ENCODE data around the gene TRAPPC11.

Gene TRAPPC11

DNA sequence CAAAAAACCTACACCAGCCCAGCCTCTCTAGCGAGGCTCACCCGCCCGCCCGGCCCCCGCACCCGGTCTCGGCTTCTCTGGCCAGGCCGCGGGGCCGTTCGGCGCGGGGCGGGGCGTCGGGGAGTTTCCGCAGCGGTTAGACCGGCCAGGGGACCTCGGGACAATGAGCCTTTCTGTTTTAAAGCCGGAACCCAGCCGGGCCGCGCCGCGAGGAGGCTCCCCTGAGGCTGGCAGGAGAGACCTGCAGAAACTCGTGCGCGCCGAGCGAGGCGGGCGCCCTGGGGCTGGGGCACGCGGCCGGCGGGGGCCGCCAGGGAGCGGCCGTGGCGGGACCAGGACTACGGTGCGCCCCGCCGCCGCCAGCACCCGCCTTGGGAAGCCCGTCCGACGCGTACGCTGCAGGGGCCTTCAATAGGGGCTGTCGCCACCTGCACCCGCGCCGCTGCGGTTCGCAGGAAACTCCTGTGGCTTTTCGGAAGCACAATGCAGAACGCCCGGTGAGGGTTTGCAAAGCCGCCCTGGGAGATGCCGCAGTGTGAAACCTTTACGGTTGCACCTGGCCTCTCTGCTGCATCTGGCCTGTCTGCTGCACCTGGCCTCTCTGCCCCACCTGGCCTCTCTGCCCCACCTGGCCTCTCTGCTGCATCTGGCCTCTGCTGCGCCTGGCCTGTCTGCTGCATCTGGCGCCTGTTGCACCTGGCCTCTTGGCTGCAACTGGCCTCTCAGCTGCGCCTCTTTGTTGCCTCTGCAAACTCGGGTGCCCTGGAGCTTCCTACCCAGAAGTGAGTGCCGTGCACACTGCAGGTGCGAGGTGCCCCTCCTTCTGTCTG lies 63.9 kb downstream of the TRAPPC11 start:
- TF ChIP-seq GATA3 (IDR thresholded peaks at IDR 0.05; ENCODE audit: low read depth, low read length) (no peak), GATA2 (IDR thresholded peaks at IDR 0.05; ENCODE audit: low read depth, low read length) (no peak)

DNA sequence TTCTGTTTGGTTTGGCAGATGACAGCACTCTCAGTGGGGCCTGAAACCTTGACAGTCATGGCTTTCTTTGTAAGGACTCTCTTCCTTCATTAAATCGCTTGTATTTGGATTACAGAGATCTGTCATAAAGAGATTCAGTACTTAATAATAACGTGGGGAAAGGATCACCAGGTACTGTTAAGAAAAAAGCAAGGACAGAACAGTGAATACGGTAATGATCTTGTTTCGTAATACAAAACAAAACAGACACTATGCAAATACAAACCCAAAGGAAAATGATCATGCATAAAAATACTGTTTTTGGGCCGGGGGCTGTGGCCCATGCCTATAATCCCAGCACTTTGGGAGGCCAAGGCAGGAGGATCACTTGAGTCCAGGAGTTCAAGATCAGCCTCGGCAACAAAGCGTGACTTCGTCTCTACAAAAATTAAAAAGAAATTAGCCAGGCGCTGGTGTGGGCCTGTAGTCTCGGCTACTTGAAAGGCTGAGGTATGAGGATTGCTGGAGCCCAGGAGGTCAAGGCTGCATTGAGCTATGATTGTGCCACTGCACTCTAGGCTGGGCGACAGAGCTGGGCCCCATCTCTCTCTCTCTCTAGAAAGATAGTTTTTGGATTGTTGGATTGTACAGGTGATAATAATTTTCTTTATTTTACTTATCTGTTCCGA lies 64.6 kb downstream of the TRAPPC11 start:
- TF ChIP-seq GATA2 (IDR thresholded peaks at IDR 0.05; ENCODE audit: low read depth, low read length) (no peak), GATA3 (IDR thresholded peaks at IDR 0.05; ENCODE audit: low read depth, low read length) (no peak)

DNA sequence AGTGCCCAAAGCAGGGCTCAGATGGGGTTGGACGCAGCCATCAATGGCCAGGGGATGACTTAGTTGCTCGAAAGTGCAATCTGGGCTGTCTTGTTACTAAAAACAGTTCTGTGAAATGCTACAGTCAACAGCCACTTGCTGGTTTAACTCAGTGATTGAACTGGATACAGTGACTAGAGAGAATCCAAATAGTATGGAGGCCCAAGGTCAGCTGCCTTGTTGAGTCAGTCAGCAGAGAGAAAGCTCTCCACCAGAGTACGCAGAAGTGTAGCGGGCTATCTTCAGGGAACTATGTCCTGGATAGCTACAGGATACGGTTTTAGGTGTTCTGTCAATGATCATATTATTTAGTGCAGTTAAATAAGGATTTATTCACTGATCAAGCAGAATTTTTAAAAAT lies 68.4 kb downstream of the TRAPPC11 start:
- TF ChIP-seq GATA2 (IDR thresholded peaks at IDR 0.05; ENCODE audit: low read depth, low read length), result no peak
- no peak for TF ChIP-seq GATA3 (IDR thresholded peaks at IDR 0.05; ENCODE audit: low read depth, low read length)

DNA sequence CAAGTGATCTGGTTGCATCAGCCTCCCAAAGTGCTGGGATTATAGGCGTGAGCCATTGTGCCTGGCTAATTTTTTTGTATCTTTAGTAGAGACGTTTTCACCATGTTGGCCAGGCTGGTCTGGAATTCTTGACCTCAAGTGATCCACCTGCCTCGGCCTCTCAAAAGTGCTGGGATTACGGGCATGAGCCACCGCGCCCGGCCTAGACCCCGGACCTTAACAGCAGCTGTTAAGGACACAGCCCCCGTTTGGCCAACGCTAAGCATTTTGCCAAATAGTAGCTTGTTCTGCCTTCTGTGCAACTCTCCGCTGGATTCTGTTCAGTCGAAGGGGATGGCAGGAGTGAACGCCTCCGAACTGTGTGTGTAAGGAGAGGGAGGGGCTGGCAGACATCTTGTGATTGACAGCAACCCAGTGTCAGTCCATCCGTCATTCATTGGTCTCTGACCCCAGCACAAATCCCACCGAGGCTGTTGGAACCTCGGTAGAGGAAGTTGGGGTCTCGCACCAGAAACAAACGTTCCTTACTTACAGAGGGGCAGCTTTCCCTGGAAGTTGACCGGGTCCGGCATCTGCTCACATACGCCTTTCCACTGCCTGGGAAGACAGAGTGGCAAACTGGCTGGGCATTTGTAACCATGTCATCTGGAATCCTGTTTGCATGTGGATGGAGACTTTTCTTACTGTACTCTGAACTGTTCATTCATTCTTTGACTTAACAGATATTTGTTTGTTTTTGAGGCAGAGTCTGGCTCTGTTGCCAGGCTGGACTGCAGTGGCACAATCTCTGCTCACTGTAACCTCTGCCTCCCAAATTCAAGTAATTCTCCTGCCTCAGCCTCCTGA lies 69.4 kb downstream of the TRAPPC11 start:
- TF ChIP-seq GATA3 (IDR thresholded peaks at IDR 0.05; ENCODE audit: low read depth, low read length) (no peak), GATA2 (IDR thresholded peaks at IDR 0.05; ENCODE audit: low read depth, low read length) (no peak)

DNA sequence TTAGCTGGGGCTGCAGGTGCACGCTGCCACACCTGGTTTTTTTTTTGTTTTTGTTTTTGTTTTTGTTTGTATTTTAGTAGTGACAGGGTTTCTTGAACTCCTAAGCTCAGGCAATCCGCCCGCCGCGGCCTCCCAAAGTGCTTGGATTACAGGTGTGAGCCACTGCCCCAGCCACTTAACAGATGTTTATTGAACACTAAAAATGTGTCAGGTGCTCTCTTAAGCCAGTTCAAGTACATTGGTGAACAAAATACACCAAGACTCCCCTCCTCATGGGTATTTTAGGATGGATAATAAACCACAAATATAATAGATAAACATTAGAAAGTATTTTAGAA lies 69.9 kb downstream of the TRAPPC11 start:
- TF ChIP-seq GATA2 (IDR thresholded peaks at IDR 0.05; ENCODE audit: low read depth, low read length), result no peak
- TF ChIP-seq GATA3 (IDR thresholded peaks at IDR 0.05; ENCODE audit: low read depth, low read length), result no peak

DNA sequence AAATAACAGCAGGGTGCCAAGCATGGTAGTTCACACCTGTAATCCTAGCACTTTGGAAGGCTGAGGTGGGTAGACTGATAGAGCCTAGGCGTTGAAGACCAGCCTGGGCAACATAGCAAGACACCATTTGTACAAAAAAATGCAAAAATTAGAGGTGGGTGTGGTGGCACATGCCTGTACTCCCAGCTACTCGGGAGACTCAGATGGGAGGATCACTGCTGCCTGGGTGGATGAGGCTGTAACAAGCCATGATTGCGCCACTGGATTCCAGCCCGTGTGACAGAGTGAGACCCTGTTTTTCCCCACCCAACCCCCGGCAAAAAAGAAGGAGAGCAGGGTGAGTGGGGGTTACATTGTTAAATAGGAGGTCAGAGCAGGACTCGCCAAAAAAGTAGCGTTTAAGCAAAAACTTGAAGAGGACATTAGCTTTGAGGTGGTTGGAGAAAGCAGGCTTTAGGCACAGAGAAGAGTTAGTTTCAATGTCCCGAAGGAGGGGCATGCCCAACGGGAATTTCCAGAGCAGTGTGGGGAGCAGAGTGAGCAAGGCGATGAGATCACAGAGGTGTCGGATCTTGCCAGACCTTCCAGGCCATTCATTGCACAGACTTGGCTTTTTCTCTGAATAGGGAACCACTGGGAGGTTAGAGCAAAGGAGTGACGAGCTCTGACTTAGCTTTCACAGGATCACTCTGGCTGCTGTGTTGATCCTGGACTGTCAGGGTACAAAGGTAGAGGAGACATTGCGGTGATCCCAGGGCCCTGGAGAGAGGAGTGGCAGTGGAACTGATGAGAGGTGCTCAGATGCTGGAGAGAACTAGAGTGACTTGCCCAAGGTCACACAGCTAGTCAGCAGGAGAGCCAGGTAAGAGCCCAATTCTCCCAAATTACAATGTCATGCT lies 70.6 kb downstream of the TRAPPC11 start:
- TF ChIP-seq GATA3 (IDR thresholded peaks at IDR 0.05; ENCODE audit: low read depth, low read length) (no peak), GATA2 (IDR thresholded peaks at IDR 0.05; ENCODE audit: low read depth, low read length) (no peak)

DNA sequence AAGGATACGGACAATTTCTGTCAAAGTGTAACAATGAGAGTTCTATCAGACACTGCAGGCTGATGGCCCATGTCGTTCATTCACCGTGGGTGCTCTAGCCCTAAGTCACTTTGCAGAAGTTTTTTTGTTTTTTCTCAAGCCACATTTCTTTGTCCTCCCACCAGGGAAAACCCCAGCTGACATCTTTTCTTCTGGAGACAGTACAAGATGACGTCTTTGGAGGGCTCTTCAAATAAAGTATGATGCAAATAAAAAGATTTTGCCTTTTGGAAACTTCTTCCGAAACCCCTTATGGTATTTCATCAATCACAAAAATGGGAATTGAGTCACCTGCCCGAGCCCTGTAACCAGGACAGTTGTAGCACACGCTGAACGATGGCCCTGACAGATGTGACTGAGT lies 73.2 kb downstream of the TRAPPC11 start:
- TF ChIP-seq GATA2 (IDR thresholded peaks at IDR 0.05; ENCODE audit: low read depth, low read length), result no peak
- no peak for TF ChIP-seq GATA3 (IDR thresholded peaks at IDR 0.05; ENCODE audit: low read depth, low read length)

DNA sequence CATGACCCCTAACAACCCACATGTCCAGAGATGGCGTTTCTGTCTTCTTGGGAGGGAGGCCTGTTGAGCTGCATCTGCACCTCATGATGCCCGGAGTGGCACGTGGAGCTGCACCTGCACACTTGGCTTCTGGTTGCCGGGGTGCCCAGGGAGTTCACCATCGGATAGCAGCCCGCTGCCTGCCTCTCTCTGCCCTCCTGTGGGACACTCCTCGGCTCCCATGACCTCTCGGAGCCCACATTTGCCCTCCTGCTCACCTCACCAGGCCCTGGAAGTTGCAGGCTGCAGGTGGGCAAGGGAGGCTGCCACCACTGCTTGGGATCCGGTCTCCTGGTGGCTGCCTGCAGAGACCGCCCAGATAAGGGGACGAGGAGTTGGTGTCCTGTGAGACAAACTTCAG lies 74.1 kb downstream of the TRAPPC11 start:
- no peak for TF ChIP-seq GATA2 (IDR thresholded peaks at IDR 0.05; ENCODE audit: low read depth, low read length)
- no peak for TF ChIP-seq GATA3 (IDR thresholded peaks at IDR 0.05; ENCODE audit: low read depth, low read length)

DNA sequence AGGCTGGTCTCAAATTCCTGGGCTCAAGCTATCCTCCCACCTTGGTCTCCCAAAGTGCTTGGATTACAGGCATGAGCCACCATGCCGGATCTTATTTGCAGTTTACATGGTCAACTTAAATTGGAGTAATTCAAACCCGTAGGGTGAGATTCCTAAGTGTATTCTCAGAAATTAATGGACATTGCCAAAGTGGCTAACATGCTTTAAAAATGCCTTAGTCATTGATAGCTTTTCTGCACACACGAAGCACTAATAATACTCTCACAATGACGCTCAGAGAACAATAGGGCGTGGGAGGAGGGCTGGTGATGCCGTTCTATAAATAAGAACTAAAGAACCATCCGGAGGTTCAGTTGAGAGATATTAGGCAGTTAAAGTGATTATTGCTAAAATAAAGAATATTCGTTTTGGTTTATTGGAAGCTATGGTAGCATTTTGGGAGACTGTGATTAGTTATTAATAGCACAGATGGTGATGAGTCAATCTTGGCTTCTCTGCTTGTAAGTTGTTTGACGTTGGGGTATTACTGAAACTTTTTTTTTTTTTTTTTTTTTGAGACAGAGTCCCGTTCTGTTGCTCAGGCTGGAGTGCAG lies 79.1 kb downstream of the TRAPPC11 start:
- TF ChIP-seq GATA3 (IDR thresholded peaks at IDR 0.05; ENCODE audit: low read depth, low read length), result no peak
- no peak for TF ChIP-seq GATA2 (IDR thresholded peaks at IDR 0.05; ENCODE audit: low read depth, low read length)

DNA sequence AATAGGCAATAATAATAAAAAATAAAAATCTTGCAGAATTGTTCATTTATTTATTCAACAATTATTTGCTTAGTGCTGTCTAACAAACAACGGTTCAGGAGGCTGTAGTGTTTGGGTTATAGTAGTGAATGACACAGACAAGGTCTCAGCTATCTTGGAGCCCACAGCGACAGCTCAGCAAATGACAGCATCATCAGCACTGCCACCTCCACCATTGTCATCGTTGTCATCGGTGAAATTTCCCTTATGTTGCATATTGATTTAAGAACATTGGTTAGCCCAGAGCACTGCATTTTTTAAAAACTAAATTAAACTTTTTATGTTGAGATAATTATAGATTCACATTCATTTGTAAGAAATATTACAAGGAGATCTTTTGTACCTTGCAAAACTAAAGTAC lies 79.9 kb downstream of the TRAPPC11 start:
- TF ChIP-seq GATA3 (IDR thresholded peaks at IDR 0.05; ENCODE audit: low read depth, low read length), result no peak
- TF ChIP-seq GATA2 (IDR thresholded peaks at IDR 0.05; ENCODE audit: low read depth, low read length), result no peak

DNA sequence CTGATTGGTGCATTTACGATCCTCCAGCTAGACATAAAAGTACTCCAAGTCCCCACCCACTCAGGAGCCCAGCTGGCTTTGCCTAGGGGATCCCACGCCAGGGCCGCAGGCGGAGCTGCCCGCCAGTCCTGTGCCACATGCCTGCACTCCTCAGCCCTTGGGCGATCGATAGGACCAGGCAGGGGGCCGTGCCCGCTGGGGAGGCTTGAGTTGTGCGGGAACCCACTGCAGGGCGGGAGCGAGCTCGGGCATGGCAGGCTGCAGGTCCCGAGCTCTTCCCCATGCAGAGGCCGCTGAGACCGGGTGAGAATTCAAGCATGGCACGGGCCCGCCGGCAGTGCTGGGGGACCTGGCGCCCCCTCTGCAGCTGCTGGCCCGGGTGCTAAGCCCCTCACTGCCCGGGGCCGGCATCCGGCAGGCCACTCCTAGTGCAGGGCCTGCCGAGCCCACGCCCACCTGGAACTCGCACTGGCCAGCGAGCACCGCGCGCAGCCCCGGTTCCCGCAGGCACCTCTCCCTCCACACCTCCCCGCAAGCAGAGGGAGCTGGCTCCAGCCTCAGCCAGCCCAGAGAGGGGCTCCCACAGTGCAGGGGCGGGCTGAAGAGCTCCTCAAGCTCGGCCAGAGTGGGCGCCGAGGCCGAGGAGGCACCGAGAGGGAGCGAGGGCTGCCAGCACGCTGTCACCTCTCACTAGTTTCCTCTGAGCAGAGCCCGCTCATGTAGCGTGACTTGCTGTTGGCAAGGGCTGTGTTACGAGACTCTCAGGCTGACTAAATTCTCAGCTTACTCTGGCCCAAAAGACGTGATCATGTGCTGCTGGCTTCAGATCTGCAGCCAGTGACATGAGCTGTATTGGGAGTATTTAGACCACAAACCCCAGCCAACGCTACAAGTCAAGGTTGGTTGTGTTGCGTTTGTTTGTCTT lies 87.5 kb downstream of the TRAPPC11 start:
- no peak for TF ChIP-seq GATA3 (IDR thresholded peaks at IDR 0.05; ENCODE audit: low read depth, low read length)
- no peak for TF ChIP-seq GATA2 (IDR thresholded peaks at IDR 0.05; ENCODE audit: low read depth, low read length)

DNA sequence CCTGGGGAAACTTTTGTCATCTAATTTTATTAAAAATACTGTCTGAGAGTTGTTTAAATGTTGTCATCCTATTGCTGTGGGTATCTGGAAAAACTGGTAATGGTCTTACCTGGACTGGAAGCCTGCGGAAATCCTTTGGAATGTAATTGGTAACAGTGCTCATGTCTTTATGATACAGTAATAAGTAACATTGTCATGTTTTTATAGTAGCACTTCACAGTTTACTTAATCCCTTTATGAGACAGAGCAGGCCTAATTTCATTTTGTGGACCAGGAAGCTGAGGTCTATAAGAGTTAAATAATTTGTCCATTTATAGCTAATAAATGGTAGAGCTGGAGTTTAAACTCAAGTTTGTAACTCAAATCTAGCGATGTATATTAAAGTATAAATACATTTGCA lies 88.3 kb downstream of the TRAPPC11 start:
- TF ChIP-seq GATA3 (IDR thresholded peaks at IDR 0.05; ENCODE audit: low read depth, low read length), result no peak
- no peak for TF ChIP-seq GATA2 (IDR thresholded peaks at IDR 0.05; ENCODE audit: low read depth, low read length)

Data from SH-SY5Y (cell line).